Kidney epithelial cell (primary cell): ENCODE results near the gene GAL3ST3. TPM values are rescaled to one million over a fixed set of nuclear protein-coding genes. Genes with fewer than 3 reads are reported as not detected.

Source experiments
- DNase-seq: peaks from one replicate; pipeline ENCODE4 v3.0.0-alpha.2; 2010; ENCODE audit warnings: low read depth
- H3K27me3 ChIP-seq: 2 replicates; pipeline ENCODE4 v1.6.0; 2011; ENCODE audit warnings: low read length; ENCODE audit not compliant: control insufficient read depth, insufficient read depth
- H3K36me3 ChIP-seq: 2 replicates; pipeline ENCODE4 v1.5.1; 2011; ENCODE audit warnings: low read length; ENCODE audit not compliant: control insufficient read depth, insufficient read depth
- H3K4me3 ChIP-seq: 2 replicates; pipeline ENCODE4 v1.5.1; 2011; ENCODE audit warnings: low read depth, mild to moderate bottlenecking, control low read depth, low read length
- total RNA-seq: library from RNA; depleted of rRNA; stranded (reverse); fragments of >200 nt; gene quantifications from 2 replicates; pipeline ENCODE4 v1.2.3, GENCODE V29; 2015
- TF ChIP-seq, protein P1 (sequence below): IDR thresholded peaks from 2 replicates; pipeline ENCODE4 v1.5.1; 2011; ENCODE audit warnings: mild to moderate bottlenecking, moderate library complexity, low read length, control low read depth, inconsistent platforms; ENCODE audit not compliant: insufficient read depth, poor library complexity, severe bottlenecking

Gene GAL3ST3
- total RNA-seq, 1 donor from 2014 or later: 4.4 TPM

DNA sequence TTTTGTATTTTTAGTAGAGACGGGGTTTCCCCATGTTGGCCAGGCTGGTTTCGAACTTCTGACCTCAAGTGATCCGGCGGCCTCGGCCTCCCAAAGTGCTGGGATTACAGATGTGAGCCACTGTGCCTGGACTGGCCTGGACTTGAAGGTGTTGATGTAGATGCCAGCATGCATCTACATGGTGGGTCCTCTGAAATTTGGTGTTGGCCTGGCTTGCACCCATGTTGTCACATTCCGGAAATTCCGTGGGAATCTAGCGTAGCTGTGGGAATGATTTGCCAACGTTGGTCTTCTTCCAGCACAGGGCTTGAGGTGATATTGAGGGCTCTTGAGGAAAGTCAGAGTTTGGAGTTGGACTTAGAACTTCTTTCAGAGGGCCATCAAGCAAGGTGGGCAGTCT, 27.6 kb upstream of the GAL3ST3 start:
- DNase-seq: no peak
- TF ChIP-seq, protein P1, sequence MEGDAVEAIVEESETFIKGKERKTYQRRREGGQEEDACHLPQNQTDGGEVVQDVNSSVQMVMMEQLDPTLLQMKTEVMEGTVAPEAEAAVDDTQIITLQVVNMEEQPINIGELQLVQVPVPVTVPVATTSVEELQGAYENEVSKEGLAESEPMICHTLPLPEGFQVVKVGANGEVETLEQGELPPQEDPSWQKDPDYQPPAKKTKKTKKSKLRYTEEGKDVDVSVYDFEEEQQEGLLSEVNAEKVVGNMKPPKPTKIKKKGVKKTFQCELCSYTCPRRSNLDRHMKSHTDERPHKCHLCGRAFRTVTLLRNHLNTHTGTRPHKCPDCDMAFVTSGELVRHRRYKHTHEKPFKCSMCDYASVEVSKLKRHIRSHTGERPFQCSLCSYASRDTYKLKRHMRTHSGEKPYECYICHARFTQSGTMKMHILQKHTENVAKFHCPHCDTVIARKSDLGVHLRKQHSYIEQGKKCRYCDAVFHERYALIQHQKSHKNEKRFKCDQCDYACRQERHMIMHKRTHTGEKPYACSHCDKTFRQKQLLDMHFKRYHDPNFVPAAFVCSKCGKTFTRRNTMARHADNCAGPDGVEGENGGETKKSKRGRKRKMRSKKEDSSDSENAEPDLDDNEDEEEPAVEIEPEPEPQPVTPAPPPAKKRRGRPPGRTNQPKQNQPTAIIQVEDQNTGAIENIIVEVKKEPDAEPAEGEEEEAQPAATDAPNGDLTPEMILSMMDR: no peak
- peaks cover 2% of the 10 kb centered on the region for H3K36me3 ChIP-seq
- no peak overlapping the region for H3K4me3 ChIP-seq
- no peaks in the 10 kb centered on the region for H3K27me3 ChIP-seq

DNA sequence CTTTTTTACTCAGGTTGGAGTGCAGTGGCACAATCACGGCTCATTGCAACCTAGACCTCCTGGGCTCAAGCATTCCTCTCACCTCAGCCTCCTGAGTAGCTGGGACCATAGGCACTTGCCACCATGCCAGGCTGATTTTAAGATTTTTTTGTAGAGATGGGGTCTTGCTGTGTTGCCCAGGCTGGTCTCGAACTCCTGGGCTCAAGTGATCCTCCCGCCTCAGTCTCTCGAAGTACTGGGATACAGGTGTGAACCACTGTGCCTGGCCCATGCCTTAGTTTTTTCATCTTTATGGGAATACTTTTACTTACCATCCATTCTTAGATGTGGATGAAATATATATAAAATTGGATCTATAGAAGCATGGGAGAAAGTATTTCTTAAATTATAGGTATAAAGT, 26.3 kb upstream of the GAL3ST3 start:
- H3K4me3 ChIP-seq: no peak overlapping the region
- H3K27me3 ChIP-seq: no peaks in the 10 kb centered on the region
- TF ChIP-seq, protein P1: no peak
- DNase-seq: no peak
- peaks cover 2% of the 10 kb centered on the region for H3K36me3 ChIP-seq

DNA sequence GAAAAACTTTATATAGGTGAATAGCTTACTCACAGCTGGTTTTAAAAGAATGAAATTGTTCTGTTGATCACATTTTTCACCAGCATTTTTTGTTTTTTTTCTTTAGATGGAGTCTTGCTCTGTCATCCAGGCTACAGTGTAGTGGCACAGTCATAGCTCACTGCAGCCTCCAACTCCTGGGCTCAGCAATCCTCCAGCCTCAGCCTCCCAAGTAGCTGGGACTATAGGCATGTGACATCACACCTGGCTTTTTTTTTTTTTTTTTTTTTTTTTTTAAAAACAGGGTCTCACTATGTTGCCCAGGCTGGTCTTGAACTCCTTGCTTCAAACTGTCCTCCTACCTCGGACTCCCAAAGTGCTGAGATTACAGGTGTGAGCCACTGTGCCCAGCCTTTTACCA, 24.7 kb upstream of the GAL3ST3 start:
- TF ChIP-seq, protein P1: no peak
- no peak overlapping the region for H3K4me3 ChIP-seq
- peaks cover 3% of the 10 kb centered on the region for H3K36me3 ChIP-seq
- no peak for DNase-seq
- H3K27me3 ChIP-seq: no peaks in the 10 kb centered on the region

DNA sequence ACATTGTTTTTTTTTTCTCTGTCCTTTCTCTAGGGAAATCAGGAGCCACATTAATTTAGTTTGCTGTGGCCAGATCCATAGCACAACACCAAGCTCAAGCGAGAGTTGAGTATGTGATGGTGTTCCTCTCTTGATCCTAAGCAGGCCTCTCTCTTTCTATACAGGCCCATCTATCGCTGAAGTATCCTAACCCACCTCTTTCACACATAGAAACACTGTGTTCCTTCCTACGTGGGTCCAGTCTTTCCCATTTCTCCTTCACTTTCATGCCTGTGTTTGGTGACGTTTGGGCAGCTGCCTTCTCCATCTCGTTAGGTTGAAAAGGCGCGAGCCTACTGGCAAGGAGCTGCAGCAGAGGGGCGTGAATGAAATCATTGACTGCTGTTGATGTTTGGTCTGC, 23.6 kb upstream of the GAL3ST3 start:
- Histone ChIP-seq H3K4me3 (no peak overlapping the region), H3K27me3 (no peaks in the 10 kb centered on the region), H3K36me3 (peaks cover 4% of the 10 kb centered on the region)
- TF ChIP-seq, protein P1: no peak
- DNase-seq: no peak

DNA sequence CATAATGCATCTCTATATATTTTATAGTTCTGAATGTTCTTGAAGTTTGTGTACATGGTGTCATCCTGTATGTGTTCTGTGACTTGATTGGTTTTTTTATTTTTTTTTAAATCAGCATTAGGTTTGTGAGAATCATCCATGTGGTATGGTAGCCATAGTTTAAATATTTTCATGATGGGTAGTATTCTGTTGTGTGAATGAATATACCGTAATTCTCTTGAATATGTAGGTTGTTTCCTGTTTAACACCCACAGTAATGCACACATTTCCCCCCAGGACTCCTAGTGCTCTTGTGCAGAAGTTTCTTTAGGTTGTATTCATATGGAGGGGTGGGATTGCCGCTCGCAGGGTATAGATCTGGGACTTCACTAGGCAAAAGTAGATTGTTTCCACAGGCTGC, 23.1 kb upstream of the GAL3ST3 start:
- DNase-seq: no peak
- TF ChIP-seq, protein P1: no peak
- H3K4me3 ChIP-seq: no peak overlapping the region

DNA sequence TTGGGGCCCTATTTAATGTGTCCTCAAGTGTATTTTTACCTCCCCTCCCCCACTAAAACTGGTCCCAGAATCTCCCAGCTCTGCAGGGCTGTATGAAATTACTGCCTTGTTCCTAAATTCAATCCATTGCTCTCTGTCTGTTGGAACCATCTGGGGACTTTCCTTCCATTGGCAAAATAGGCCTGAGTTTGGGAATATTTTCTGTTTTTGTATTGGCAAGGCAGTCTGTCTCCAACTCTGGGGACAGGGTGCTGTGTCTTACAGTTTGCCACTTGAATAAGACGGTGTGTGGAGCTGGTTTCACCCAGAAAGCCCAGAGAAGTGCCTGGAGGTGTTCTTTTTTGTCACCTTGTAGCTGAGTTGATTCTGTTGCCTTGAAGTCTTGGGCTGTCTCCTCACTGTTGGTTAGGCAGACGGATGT, 22.4 kb upstream of the GAL3ST3 start:
- H3K36me3 ChIP-seq: peaks cover 4% of the 10 kb centered on the region
- H3K27me3 ChIP-seq: no peaks in the 10 kb centered on the region
- H3K4me3 ChIP-seq: peak overlapping the region; percentile 79
- TF ChIP-seq, protein P1: no peak
- no peak for DNase-seq

More for the DNA sequence above, 23.1 kb upstream of the GAL3ST3 start:
- Histone ChIP-seq H3K27me3 (no peaks in the 10 kb centered on the region), H3K36me3 (peaks cover 4% of the 10 kb centered on the region)
